HG03060 (cell line): ENCODE data around the gene RRP8.

ENCODE experiments used
- ATAC-seq: cut with Tn5 transposase; IDR thresholded peaks from one replicate; pipeline ENCODE4 v1.9.1; 2021; ENCODE audit warnings: low read depth, moderate number of reproducible peaks; ENCODE audit not compliant: unreplicated experiment

The RRP8 gene

DNA sequence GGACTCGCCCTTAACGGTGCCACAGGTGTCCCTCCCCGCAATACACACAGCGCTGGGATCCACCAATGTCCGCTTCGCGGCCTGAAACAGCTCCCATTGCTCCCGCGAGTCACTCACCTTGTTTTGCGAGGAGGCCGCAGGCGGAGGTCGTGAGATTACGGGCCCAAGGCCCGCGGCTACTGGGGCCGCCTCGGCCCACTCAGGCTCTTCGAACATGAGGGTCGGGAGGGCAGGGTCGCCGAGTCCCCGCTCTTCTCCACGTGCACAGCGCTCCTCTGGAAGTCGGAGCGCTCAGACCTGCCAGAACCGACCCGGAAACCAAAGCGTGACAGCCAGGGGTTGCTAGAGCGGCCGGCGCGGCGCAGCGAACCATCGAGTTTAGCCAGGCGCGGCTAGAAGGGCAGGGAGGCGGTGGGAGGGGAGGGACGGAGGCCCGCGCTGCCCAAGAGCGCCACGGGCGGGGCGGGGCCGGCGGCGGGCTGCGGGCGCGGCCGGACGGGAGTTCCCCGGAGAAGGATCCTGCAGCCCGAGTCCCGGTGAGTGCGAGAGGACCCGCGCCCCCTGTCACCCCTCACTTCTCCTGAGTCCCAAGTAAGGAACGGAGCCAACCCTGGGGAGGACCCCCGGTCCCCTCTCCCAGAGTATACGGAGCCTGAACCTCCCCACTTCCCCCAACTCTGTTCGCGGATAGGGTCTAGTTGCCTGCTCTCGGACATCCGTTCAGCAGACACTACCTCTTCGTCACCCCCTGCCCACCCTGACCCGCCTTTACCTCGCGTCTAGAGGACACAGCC is at the start of gene RRP8, which contains the start of gene ILK:
Gene RRP8, minus strand, starts transcription at position 330 of the 794 bp plus-strand sequence. Its CDS starts 114 bp downstream, at position 216.
Gene ILK, plus strand, starts transcription at position 488 of the 794 bp plus-strand sequence. CDS start 498 bp downstream, outside the sequence.
- ATAC-seq = peak; percentile 43

DNA sequence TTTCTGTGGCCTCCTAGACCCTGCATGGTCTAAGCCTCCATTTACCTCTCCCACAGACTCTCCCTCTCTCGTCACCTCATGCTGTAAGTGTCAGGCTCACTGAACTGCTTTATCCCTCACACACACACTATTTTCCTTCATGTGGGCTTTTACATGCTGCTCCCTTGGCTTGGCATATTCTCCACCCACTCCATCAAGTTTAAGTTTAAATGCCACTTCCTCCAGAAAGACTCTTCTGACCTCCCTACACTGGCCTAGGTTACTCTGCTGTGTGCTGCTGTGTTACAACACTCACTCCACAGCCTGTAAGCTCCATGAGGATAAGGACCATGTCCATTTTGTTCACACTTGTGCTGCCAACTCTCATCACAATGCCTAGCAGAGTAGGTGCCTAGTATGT is 49.7 kb upstream of the RRP8 start:
- no peak for ATAC-seq

DNA sequence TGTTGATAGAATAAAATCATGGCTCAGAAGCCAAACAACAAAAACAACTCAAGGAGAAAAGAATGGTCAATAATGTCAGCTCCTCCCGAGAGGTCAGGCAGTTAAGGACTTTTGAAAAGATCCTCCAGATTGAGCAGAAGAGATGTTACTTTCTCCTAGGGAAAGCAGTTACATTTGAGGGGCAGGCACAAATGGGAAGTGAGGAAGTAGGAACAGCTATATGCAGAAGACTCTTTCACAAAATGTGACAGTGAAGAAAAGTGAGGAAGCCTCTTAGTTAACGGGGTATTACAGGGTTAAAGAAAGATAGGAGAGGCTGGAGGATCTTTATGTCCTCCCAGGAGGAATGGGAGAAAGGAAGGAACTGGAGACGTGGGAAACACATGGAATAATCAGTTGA is 48.8 kb upstream of the RRP8 start:
- ATAC-seq = no peak

DNA sequence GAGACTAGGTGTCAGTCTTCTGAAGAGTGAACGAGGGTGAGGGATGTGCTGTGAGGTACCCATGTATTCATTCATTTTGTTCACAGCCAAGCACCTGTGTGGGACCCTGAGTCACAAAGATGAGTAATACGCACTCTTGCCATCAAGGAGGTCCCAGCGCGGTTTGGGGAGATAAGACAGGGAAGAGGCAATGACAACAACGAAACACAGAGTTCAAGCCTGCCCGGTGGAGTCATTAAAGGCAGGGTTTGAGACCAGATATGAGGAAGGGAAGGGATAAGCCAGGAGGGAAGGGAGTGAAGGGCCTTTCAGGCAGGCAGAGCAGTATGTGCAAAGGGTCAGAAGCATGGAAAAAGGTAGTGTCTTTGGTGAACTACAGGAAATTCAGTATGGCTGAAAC is 47.6 kb upstream of the RRP8 start:
- no peak for ATAC-seq

DNA sequence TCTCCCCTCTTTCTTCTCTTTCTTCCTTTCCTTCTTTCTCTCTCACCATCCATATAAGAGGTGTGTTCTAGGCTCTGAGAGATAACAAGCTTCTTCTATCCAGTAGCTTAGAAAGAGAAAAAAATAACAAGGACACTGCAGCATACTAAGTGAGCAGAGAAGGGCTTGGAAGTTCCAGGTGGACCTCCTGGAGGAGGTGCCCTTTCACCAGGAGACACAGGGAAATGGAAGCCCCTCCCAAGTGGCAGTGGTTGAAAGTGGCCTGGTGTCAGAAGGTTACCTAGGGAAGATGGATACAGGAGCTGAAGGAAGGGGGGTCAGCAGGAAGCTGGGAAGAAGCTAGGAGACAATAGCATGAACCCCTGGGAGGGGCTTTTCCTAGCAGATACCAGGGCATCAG is 46.7 kb upstream of the RRP8 start:
- no peak for ATAC-seq

DNA sequence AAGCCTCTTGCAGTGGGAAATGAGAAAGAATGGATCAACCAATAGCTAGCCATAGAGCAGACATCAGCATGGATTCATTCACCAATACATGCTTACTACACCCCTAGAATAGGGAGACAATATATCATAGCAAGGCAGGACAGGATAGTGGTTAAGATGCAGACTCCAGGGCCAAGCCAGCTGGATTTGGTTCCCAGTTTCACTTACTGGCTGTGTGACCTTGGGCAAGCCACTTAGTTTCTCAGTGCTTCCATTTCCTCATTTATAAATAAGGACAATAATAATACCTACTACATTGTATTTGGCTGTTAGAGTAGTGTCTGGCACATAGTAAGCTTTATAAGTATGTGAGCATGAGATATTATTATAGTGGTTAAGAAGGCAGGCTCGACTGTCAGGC is 45.1 kb upstream of the RRP8 start:
- ATAC-seq = no peak

DNA sequence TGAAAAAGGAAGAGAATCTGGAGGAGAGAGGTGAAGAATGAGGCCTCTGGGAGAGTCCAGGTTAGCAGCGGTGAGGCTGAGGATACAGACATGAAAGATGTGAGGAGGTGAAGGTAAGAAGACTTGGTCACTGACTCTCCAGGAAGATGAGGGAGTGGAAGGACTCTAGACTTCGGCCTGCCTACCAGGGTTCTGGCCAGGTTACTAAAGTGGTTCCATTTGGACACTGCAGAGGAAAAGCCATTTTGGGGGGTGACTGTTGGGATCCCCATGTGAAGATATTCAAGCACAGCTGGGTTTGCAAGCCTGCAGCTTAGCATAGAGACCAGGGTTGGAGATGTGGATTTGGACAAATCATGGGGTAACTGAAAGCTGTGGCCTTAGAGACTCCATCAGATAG is 44.4 kb upstream of the RRP8 start:
- no peak for ATAC-seq

DNA sequence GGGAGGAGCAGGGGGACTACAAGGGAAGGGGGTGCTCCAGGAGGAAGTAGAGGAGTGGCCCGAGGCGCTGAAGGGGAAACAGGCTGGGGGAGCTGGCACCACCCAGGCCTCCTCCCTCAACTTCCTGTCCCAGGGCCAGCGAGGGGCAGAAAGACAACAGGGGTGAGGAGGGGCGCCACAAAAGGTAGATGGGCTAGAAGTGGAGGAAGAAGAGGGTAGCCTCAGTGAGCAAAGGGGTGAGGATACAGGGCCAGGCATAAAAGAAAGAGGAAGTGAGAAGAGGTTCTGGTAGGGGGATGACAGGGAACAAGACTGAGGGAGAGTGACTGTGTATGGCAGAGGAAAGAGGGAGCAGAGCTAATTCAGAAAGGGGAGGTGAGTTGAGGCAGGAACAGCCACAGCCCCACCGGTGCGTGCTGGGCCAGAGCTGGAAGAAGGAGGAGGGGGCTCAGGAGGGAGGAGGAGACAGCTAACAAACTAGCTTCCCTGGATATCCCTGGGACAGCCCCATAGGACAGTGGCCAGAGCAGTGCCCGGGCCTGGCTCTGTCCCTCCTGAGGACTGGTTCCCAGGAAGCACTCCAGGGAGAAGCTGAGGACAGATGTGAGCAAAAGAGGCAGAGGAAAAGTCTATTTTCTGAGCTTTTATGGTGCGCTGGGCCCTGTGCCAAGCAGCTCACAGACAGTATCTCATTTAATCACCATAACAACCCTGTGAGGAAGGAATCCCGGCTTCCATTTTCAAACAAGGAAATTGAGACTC is 43.7 kb upstream of the RRP8 start:
- ATAC-seq = peak; percentile 85

DNA sequence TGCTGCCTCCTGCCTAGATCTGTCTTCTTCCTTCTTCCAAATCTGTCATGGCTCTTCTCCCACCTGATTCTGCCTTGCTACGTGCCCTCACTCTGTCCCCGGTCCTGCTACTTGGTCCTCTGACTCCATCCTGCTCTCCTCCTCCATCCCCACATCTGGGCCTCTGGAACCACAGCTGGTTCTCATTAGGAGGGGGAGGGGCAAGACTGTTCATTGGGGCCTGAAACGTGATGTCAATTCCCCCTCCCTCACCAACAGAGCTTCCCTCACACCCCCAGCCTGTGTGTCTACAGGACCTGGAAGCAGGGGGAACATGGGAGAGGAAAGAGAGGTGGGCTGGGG is 43.1 kb upstream of the RRP8 start:
- no peak for ATAC-seq

DNA sequence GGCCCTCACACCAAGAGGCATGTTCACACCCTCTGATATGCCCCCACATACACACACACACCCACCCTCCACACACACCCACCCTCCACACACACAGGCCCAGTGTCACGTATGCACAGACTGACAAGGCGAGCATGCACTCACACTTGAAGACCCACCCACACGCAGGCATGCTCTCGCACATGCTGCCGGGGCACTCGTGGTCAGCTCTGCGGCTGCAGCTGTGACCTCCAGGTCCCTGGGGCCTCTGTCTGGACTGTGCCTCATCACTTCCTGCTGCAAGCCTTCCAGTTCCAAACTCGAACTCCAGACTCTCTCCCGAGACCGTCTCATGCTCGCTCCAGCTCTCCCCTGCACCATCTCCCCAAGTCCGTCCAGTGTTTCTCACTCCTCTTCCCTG is 42.7 kb upstream of the RRP8 start:
- no peak for ATAC-seq

DNA sequence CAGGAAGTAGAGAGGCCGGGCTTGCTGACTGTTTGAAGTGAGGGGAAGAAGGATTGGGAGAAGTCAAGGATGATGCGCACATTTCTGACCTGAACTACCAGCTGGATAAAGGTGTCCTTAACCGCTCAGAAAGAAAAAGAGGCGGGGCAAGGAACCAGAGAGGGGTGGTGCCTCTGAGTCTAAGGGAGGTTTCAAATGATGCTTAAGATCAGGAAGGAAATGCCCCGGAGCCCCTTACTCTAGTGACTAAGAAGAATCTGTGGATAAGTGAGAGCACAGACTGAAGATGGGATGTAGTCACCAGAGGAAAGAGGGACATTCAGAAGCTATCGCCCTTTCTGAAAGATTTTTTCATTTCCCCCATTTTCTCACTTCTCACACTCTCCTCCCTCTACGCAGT is 39.5 kb upstream of the RRP8 start:
- ATAC-seq = no peak

DNA sequence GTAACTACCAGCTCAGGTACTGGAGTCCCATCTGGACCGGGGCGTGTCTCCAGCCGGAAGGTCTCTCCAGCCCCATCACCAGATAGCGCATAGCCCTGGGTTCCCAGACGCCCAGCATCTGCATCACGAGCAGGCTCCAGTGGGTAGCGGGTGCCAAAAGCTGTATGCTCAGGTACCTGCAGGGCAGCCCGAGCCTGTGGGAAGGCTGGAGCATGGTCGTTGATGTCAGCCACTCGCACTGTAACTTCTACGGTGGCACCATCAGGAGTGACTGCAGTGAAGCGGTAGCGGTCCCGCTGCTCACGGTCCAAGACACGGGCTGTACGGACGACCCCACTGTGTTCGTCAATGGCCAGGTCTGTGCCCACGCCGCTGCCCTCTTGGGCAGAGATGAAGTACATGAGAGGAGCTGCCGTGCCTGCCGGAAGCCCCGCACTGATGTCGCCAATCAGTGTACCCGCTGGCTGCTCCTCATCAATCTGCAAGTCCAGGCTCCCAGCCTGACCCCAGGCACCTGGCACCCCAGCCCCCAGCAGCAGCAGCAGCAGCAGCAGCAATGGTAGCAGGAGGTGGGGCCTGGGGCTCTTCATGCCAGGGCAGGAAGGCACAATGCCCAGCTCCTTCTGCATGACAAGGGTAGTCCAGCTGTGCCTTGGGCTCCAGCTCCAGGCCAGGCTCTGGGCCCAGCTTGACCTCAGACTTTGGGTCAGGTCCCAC is 37.7 kb upstream of the RRP8 start:
- ATAC-seq = no peak

DNA sequence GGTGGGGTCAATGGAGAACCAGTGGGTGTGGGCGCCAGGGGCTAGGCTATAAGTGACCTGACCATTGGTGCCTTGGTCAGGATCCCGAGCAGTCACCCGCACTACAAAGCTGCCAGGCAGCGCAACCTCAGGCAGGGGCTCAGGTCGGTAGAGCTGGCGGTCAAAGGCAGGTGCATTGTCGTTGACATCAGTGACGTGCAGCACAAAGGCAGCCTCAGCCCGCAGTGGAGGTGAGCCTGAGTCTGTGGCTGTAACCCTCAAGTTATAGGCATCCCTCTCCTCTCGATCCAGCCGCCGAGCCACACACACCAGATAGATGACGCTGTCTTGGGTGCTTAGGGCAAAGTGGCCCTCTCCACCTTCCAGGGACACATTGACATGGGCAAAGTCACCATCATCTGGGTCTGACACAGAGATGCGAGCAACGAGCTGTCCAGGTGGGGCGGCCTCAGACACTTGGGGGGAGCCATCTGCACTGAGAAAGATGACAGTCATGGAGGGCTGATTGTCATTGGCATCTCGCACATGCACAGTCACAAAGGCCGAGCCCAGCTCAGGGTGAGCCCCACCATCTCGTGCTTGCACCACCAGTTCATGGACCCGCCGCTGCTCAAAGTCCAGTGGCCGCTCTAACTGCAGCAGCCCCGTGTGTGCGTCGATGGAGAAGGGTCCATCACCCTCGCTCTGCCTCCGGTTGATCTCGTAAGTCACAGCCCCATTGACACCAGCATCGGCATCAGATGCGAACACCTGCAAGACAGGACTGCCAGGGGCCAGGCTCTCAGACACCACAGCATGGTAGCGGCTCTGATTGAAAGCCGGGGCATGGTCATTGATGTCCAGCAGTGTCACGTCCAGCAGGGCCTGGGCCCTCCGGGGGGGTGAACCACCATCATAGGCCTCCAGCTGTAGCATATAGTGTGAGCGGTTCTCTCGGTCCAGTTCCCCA is 36.9 kb upstream of the RRP8 start:
- ATAC-seq = no peak

DNA sequence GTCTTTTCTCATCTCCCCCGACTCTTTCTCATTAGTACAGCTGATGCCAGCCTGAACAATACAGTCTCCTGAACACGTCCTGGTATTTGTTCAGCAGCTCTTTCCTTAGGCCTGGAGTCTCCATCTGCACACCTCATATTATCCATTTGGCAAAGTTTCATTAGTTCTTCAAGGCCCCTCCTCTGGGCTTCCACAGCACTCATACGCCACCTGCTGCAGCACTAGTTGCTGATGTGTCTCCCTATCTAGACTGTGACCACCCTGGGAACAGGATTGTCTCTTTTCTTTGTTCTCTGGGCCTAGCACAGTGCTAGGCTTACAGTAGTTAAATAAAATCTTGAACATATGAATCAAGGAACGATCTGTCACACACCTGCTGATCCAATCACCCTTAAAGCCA is 35.0 kb upstream of the RRP8 start:
- ATAC-seq = no peak

DNA sequence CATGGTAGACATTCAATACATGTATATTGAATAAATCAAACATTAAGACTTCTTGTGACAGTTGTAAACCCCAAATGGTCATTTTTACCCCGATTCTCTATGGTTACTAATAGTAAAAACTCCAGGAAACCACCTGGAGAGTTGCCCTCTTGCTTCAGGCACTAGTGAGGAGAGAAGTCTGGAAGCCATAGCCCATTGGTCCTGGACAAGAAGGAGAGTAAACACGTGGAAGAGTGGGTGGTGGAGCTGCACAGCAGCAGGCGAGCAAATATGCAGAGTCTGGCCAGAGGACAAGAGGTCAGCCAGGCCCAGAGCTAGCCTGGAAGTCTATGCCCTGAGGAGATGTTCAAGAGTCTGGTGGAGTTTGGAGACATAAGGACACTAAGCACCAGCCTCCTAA is 34.5 kb upstream of the RRP8 start:
- no peak for ATAC-seq

DNA sequence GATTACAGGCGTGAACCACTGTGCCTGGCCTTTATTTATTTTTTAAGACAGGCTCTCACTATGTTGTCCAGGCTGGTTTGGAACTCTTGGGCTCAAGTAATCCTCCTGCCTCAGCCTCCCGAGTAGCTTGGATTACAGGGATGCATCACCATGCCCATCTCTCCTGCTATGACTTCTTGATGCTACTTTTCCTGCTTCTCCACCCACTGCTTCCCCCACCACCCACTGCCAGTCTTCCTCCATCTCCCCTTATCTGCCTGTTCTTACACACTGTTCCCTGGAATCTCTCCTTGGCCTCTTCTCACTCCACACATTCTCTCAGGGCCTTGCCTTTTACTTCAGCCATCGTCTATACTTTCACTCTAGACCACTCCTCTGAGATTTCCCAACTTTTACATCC is 33.1 kb upstream of the RRP8 start:
- ATAC-seq = no peak

DNA sequence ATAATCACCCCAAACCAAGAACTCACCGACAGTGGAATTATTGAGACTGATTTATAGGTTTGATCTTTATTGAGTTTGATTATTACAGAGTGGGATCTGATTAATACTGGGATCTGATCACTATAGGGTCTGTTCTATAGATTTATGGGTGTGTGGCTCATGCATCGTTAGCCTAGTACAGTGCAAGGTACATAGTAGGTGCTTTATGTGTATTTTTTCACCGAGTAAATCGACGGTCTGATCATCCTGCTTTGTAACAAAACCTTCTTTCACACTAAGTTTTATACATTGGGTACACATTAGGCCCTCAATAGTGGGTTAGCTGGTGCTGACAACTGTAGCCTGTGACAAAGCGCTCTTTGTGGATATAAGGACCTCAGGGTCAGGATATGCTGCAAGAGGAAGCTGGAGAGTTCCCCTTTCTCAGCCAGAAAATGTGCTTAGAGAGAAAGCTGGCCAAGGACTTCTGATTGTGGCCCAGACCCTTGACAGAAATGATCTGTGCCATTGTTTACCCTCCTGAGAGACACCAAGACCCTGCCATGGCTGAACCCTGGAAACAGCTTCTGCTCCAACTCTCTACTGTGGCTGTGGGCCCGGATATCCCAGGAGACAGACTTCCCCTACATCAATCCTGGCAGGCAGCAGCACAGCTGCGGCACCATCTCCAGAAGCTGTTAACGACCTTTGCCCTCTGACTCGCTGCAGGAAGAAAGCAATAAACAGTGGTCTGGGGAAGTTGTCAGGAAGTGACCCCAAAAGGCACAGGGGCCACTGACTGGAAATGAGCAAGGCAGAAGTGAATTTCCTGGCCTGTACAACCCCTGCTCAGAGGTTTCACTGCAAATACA is 31.9 kb upstream of the RRP8 start:
- no peak for ATAC-seq

DNA sequence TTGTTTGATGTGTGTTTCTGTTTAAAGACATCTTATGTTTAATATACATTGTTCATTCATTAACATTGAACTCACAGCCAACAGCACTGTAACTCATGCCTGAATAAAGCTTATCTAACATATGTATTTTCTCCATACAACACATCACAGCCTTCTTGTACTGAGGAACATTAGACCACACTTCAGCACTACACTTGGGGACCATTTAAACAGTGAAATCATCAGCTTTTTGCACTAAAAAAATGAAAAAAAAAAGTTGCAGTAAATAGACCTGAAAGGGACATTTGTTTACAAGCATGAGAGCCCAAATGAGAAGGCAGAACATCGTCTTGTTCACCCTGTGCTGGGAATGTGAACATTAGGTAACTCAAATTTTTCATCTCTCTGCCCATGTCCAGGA is 31.1 kb upstream of the RRP8 start:
- ATAC-seq = no peak
